HG03520 (cell line): ENCODE results near the gene FAM83G.
A peak's percentile ranks its signal among the peaks of the same experiment; 100 is the strongest.
"Not testable (repeated sequence)": the region's sequence is repeated elsewhere in the genome, so short reads cannot be mapped to it uniquely, and the experiment has no call there.

ENCODE experiments used
- ATAC-seq: cut with Tn5 transposase; IDR thresholded peaks from one replicate; pipeline ENCODE4 v1.9.1; 2021; ENCODE audit warnings: mild to moderate bottlenecking, moderate library complexity; ENCODE audit not compliant: unreplicated experiment

Gene FAM83G

GRCh38 chr17:18928628-18929125 is 75.9 kb downstream of the FAM83G start:
- no peak for ATAC-seq

GRCh38 chr17:18925187-18925586 is 79.4 kb downstream of the FAM83G start:
- ATAC-seq: no peak

- not testable (repeated sequence) for ATAC-seq
Measured at GRCh38 chr17:18922596-18922995, 82.0 kb downstream of the FAM83G start.

- ATAC-seq: peak; percentile 60
Measured at GRCh38 chr17:18921912-18922451, 82.6 kb downstream of the FAM83G start.

GRCh38 chr17:18921485-18921884 is 83.1 kb downstream of the FAM83G start:
- ATAC-seq: no peak

- no peak for ATAC-seq
Measured at GRCh38 chr17:18920911-18921441, 83.6 kb downstream of the FAM83G start.

GRCh38 chr17:18919963-18920362 is 84.6 kb downstream of the FAM83G start:
- ATAC-seq: no peak
